Fibroblast of skin of left quadriceps (primary cell): ENCODE measurements around the gene NKX1-1.
"Not testable (repeated sequence)": the region's sequence is repeated elsewhere in the genome, so short reads cannot be mapped to it uniquely, and the experiment has no call there.

Experiments used
- DNase-seq, 2 experiments: peaks; one replicate each; pipeline ENCODE4 v3.0.0-alpha.2; 2013; ENCODE audit warnings: low read depth in 2 of 2

The NKX1-1 gene

GRCh38 chr4:1406394-1406980 lies at the start of gene NKX1-1:
Gene NKX1-1, minus strand, starts transcription at chr4:1406442. Its CDS starts 0 bp downstream, at chr4:1406442.
- DNase-seq: no peak

GRCh38 chr4:1453731-1454130 lies 47.5 kb upstream of the NKX1-1 start:
- no peak for DNase-seq

- no peak for DNase-seq
These were observed 46.3 kb upstream of the NKX1-1 start for GRCh38 chr4:1452431-1453051.

GRCh38 chr4:1451752-1452122 lies 45.5 kb upstream of the NKX1-1 start:
- DNase-seq: no peak

GRCh38 chr4:1451106-1451751 lies 45.0 kb upstream of the NKX1-1 start:
- no peak for DNase-seq

- DNase-seq: no peak
These were observed 43.8 kb upstream of the NKX1-1 start for GRCh38 chr4:1449833-1450741.

- no peak for DNase-seq
These were observed 43.2 kb upstream of the NKX1-1 start for GRCh38 chr4:1449475-1449832.

- DNase-seq: no peak
These were observed 42.6 kb upstream of the NKX1-1 start for GRCh38 chr4:1448589-1449420.

- no peak for DNase-seq
These were observed 41.7 kb upstream of the NKX1-1 start for GRCh38 chr4:1447676-1448588.

- DNase-seq: no peak
These were observed 40.5 kb upstream of the NKX1-1 start for GRCh38 chr4:1446502-1447386.

GRCh38 chr4:1445716-1446445 lies 39.6 kb upstream of the NKX1-1 start:
- no peak for DNase-seq

GRCh38 chr4:1443688-1444172 lies 37.5 kb upstream of the NKX1-1 start:
- not testable (repeated sequence) for DNase-seq

- DNase-seq: no peak
These were observed 20.8 kb upstream of the NKX1-1 start for GRCh38 chr4:1427010-1427409.

GRCh38 chr4:1421657-1422056 lies 15.4 kb upstream of the NKX1-1 start:
- no peak for DNase-seq

GRCh38 chr4:1419708-1420107 lies 13.5 kb upstream of the NKX1-1 start:
- no peak for DNase-seq

- DNase-seq: no peak
These were observed 12.4 kb upstream of the NKX1-1 start for GRCh38 chr4:1418494-1419285.

GRCh38 chr4:1417522-1418390 lies 11.5 kb upstream of the NKX1-1 start:
- no peak for DNase-seq
